AG04449 (cell line): ENCODE results near the gene ASCC2.
A peak's percentile ranks its signal among the peaks of the same experiment; 100 is the strongest.

Experiments
- CTCF ChIA-PET: fragments of 350-600 bp; formaldehyde crosslinking; extraction: SDS; loops from one replicate; lab custom pipeline; 2021; ENCODE audit warnings: antibody characterized with exemption; lab: Yijun Ruan, JAX
- POLR2A ChIA-PET: fragments of 400-600, 350-600 bp; formaldehyde crosslinking; extraction: SDS; loops from one replicate; lab custom pipeline; 2020; ENCODE audit warnings: antibody characterized with exemption, inconsistent platforms; lab: Yijun Ruan, JAX
- DNase-seq: peaks from one replicate; pipeline ENCODE4 v3.0.0-alpha.2; 2010; ENCODE audit warnings: low read depth, low spot score
- H3K4me3 ChIP-seq: 2 replicates; pipeline ENCODE4 v1.5.1; 2011; ENCODE audit warnings: low read depth, mild to moderate bottlenecking, control low read depth, low read length
- CTCF ChIP-seq: IDR thresholded peaks from one replicate; pipeline ENCODE4 v1.5.1; 2011; ENCODE audit warnings: mild to moderate bottlenecking, moderate library complexity, low read length, control low read depth, inconsistent platforms; ENCODE audit not compliant: insufficient read depth; ENCODE audit errors: missing control alignments

ASCC2 gene

GRCh38 chr22:29883045-29883774 is 45.1 kb upstream of the ASCC2 start, which contains the start of gene MTMR3:
Gene MTMR3, plus strand, starts transcription at chr22:29883174. Its CDS starts 87,886 bp downstream, at chr22:29971060.
- H3K4me3 ChIP-seq, result peak within 1 kb of the TSS; percentile 89
- peak; percentile 16 for DNase-seq
- peak; percentile 9 for TF ChIP-seq CTCF
- POLR2A ChIA-PET, result interaction anchor here (0.5 to 1.2 kb wide), 2 partner anchors 25 to 258 kb away, joined by 3 to 4 read pairs; no protein-coding TSS in a partner anchor
- CTCF ChIA-PET, result interaction anchor here (0.8 to 2.7 kb wide), 6 partner anchors 12 to 206 kb away, joined by 3 to 7 read pairs (median 3); no protein-coding TSS in a partner anchor

GRCh38 chr22:29882716-29883044 is 44.6 kb upstream of the ASCC2 start:
- no peak for TF ChIP-seq CTCF
- ChIA-PET CTCF (interaction anchor here (1.2 to 2.7 kb wide), 2 partner anchors 12 to 206 kb away, joined by 3 to 7 read pairs; no protein-coding TSS in a partner anchor), POLR2A (interaction anchor here (1.2 kb wide), 1 partner anchor 25 kb away, joined by 4 read pairs; no protein-coding TSS in a partner anchor)
- no peak for DNase-seq
- peak overlapping the region; percentile 3 for H3K4me3 ChIP-seq

GRCh38 chr22:29879753-29880152 is 41.7 kb upstream of the ASCC2 start:
- no peak for TF ChIP-seq CTCF
- ChIA-PET POLR2A (no interaction called here), CTCF (interaction anchor here (0.6 to 1.0 kb wide), 2 partner anchors 107 to 127 kb away, joined by 3 read pairs; no protein-coding TSS in a partner anchor)
- no peak for DNase-seq
- H3K4me3 ChIP-seq, result no peak overlapping the region

GRCh38 chr22:29877620-29878019 is 39.5 kb upstream of the ASCC2 start:
- CTCF ChIA-PET, result no interaction called here

GRCh38 chr22:29873943-29874342 is 35.9 kb upstream of the ASCC2 start:
- TF ChIP-seq CTCF, result no peak
- POLR2A ChIA-PET, result no interaction called here
- no peak for DNase-seq
- no peak overlapping the region for H3K4me3 ChIP-seq
- CTCF ChIA-PET, result interaction anchor here (1.5 kb wide), 1 partner anchor 131 kb away, joined by 9 read pairs; no protein-coding TSS in a partner anchor

More at GRCh38 chr22:29877620-29878019, 39.5 kb upstream of the ASCC2 start:
- TF ChIP-seq CTCF, result no peak
- DNase-seq, result peak; percentile 44
- no peak overlapping the region for H3K4me3 ChIP-seq
- POLR2A ChIA-PET, result no interaction called here

GRCh38 chr22:29872989-29873388 is 34.9 kb upstream of the ASCC2 start:
- H3K4me3 ChIP-seq, result no peak overlapping the region
- no peak for TF ChIP-seq CTCF
- DNase-seq, result no peak
- CTCF ChIA-PET, result interaction anchor here (1.5 to 2.0 kb wide), 3 partner anchors 12 to 132 kb away, joined by 4 to 9 read pairs (median 7); no protein-coding TSS in a partner anchor
- POLR2A ChIA-PET, result no interaction called here
